ENCODE measurements around the gene INHBE. TPM values are rescaled to one million over a fixed set of nuclear protein-coding genes. Genes with fewer than 3 reads are reported as not detected.
"Not testable (repeated sequence)": the region's sequence is repeated elsewhere in the genome, so short reads cannot be mapped to it uniquely, and the experiment has no call there.

Gene INHBE, protein sequence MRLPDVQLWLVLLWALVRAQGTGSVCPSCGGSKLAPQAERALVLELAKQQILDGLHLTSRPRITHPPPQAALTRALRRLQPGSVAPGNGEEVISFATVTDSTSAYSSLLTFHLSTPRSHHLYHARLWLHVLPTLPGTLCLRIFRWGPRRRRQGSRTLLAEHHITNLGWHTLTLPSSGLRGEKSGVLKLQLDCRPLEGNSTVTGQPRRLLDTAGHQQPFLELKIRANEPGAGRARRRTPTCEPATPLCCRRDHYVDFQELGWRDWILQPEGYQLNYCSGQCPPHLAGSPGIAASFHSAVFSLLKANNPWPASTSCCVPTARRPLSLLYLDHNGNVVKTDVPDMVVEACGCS
- total RNA-seq: 0.25 and 0.74 TPM in 2 replicates
- polyA plus RNA-seq: 0.23 TPM in 1 of 2 replicates, not detected in the other

DNA sequence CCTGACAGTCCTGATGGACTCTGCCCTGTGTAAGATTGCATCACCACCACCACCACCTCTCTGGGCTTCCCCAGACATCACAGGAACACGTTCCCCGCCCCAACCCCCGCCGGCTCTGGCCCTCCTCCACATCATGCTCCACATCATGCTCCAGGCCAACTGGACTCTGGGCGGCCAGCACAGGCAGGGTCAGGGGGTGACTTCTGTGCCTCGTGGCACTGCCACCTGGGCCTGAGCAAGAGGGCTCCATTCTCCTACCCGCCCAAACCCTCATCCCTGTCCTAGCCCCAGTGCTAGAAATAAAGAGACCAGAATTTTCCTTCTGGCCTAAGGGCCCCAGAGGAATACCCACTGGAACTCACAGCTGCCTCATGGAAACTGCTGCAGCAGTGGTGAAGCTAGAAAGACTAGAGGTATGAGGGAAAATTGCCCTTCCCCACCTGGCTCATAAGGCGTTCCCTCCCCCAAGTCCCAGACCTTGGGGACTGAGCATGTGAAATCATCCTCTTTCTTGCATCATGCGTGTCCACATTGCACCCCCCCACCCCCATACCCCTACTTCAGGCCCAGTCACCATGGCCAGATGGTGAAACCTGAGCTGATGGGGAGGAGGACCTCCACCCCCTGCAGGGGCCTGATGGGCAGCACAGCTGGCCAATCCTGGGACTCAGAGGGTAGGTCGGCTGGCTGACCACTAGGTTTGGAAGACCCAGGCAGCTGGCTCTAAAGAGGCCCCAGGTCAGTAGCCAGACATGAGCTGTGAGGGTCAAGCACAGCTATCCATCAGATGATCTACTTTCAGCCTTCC is at the start of gene INHBE:
Gene INHBE (plus strand): TSS at position 742 of the 808 bp plus-strand sequence. CDS start 230 bp downstream, outside the sequence.
- Histone ChIP-seq H3K9me3 (ENCODE audit: low read depth) (no peaks in the 10 kb centered on the region), H3K4me1 (ENCODE audit: low read depth) (peaks cover 26% of the 10 kb centered on the region), H3K4me3 (no peak within 1 kb of the TSS), H3K27ac (no peak within 1 kb of the TSS), H3K36me3 (no peaks in the 10 kb centered on the region), H3K27me3 (no peaks in the 10 kb centered on the region)
- TF ChIP-seq, protein P1, sequence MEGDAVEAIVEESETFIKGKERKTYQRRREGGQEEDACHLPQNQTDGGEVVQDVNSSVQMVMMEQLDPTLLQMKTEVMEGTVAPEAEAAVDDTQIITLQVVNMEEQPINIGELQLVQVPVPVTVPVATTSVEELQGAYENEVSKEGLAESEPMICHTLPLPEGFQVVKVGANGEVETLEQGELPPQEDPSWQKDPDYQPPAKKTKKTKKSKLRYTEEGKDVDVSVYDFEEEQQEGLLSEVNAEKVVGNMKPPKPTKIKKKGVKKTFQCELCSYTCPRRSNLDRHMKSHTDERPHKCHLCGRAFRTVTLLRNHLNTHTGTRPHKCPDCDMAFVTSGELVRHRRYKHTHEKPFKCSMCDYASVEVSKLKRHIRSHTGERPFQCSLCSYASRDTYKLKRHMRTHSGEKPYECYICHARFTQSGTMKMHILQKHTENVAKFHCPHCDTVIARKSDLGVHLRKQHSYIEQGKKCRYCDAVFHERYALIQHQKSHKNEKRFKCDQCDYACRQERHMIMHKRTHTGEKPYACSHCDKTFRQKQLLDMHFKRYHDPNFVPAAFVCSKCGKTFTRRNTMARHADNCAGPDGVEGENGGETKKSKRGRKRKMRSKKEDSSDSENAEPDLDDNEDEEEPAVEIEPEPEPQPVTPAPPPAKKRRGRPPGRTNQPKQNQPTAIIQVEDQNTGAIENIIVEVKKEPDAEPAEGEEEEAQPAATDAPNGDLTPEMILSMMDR (IDR thresholded peaks at IDR 0.05; ENCODE audit: low read depth, low read length): no peak
- DNase-seq (ENCODE audit: low read depth in 1 of 2, low spot score in 1 of 2): peak; percentile 52 to 89

DNA sequence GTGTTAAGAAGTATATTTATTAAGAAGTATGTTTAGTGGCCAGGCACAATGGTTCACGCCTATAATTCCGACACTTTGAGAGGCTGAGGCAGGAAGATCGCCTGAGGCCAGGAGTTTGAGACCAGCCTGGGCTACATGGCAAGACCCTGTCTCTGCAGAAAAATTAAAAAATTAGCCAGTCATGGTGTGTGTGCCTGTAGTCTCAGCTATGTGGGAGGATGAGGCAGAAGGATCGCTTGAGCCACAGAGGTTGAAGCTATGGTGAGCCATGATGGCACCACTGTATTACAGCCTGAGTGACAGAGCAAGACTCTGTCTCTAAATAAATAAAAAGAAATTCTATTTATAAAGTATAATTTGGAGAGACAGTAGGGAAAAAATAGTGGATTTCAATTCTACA is 44.6 kb upstream of the INHBE start:
- no peaks in the 10 kb centered on the region for H3K4me1 ChIP-seq (ENCODE audit: low read depth)
- no peak overlapping the region for H3K4me3 ChIP-seq
- H3K27me3 ChIP-seq: no peaks in the 10 kb centered on the region
- no peaks in the 10 kb centered on the region for H3K9me3 ChIP-seq (ENCODE audit: low read depth)
- TF ChIP-seq, protein P1 (IDR thresholded peaks at IDR 0.05; ENCODE audit: low read depth, low read length): no peak
- H3K27ac ChIP-seq: no peak overlapping the region
- DNase-seq (ENCODE audit: low read depth in 1 of 2, low spot score in 1 of 2): no peak
- H3K36me3 ChIP-seq: no peaks in the 10 kb centered on the region

DNA sequence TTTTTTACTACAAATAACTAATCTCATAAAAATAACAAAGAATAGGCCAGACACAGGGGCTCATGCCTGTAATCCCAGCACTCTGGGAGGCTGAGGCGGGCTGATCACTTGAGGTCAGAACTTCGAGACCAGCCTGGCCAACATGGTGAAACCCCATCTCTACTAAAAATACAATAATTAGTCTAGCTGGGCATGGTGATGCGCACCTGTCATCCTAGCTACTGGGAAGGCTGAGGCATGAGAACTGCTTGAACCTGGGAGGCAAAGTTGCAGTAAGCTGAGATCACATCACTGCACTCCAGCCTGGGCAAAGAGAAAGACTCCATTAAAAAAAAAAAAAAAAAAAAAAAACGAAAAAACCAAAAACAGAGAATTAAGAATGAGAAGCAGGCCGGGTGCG is 40.9 kb upstream of the INHBE start:
- H3K27me3 ChIP-seq: not testable (repeated sequence)

DNA sequence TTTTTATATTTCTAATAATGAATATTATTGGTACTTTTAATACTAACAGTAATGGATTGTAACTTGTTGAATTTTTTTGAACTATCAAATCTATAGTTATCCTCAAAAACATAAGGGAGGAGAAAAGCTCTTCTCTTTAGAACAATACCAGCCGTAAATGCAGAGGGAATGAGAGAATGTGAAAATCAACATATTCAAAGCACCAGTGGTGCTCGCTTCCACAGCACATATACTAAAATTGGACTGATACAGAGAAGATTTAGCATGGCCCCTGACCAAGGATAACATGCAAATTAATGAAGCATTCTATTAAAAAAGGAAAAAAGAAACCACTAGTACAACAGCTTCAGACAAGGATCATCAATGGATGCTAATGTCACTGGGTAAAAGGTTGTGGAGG is 40.0 kb upstream of the INHBE start:
- H3K4me3 ChIP-seq: no peak overlapping the region
- no peaks in the 10 kb centered on the region for H3K9me3 ChIP-seq (ENCODE audit: low read depth)
- no peak overlapping the region for H3K27ac ChIP-seq
- no peaks in the 10 kb centered on the region for H3K27me3 ChIP-seq
- TF ChIP-seq, protein P1 (IDR thresholded peaks at IDR 0.05; ENCODE audit: low read depth, low read length): no peak
- H3K4me1 ChIP-seq (ENCODE audit: low read depth): peaks cover 5% of the 10 kb centered on the region
- no peaks in the 10 kb centered on the region for H3K36me3 ChIP-seq
- no peak for DNase-seq (ENCODE audit: low read depth in 1 of 2, low spot score in 1 of 2)

More for the DNA sequence above, 40.9 kb upstream of the INHBE start:
- not testable (repeated sequence) for DNase-seq (ENCODE audit: low read depth in 1 of 2, low spot score in 1 of 2); H3K27ac ChIP-seq; H3K36me3 ChIP-seq; H3K9me3 ChIP-seq (ENCODE audit: low read depth); H3K4me1 ChIP-seq (ENCODE audit: low read depth); H3K4me3 ChIP-seq

DNA sequence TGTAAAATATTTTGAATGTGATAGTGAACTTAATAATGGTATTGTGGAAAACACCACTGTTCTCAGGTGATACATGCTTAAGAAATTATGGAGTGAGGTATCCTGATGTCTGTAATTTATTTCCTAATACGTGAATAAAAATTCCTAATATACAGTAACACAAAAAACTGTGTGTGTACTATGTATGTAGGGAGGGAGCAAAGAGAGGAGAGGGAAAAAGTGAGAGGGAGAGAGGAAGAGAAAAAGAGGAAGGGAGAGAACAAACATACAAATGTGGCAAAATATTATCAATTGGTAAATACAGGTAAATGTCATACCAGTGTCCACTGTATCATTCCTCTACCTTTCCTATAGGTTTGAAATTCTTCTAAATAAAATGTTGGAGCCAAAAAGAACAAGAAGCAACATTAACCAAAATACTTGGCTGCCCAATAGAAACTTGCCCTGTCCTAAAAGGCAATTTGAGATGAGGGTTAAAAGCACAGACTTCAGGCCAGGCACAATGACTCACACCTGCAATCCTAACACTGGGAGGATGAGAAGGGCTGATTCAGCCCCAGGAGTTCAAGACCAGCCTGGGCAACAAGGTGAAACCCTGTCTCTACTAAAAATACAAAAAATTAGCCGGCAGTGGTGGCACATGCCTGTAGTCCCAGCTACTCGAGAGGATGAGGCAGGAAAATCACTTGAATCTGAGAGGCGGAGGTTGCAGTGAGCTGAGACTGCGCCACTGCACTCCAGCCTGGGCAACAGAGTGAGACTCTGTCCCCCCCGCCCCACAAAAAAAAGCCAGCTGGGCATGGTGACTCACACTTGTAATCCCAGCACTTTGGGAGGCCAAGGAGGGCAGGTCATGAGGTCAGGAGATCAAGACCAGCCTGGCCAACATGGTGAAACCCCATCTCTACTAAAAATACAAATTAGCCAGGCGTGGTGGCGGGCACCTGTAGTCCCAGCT is 38.8 kb upstream of the INHBE start:
- H3K27me3 ChIP-seq: no peaks in the 10 kb centered on the region
- peaks cover 5% of the 10 kb centered on the region for H3K4me1 ChIP-seq (ENCODE audit: low read depth)
- DNase-seq (ENCODE audit: low read depth in 1 of 2, low spot score in 1 of 2): peak in 1 of 2 donors; percentile 8
- TF ChIP-seq, protein P1 (IDR thresholded peaks at IDR 0.05; ENCODE audit: low read depth, low read length): no peak
- H3K36me3 ChIP-seq: no peaks in the 10 kb centered on the region
- no peak overlapping the region for H3K27ac ChIP-seq
- no peak overlapping the region for H3K4me3 ChIP-seq
- H3K9me3 ChIP-seq (ENCODE audit: low read depth): no peaks in the 10 kb centered on the region
